ENCODE data around the gene EFCAB7.

GRCh38 chr1:63601061-63601460 lies 77.7 kb downstream of the EFCAB7 start:
- TF ChIP-seq CTCF (IDR thresholded peaks at IDR 0.05; ENCODE audit: insufficient read depth, low read depth, low read length) (no peak), EZH2 (IDR thresholded peaks at IDR 0.05; ENCODE audit: insufficient read depth, low read length) (no peak)

Data from astrocyte (in vitro differentiated cells and primary cell).